Measurements from ENCODE around the gene C17orf58. TPM values are rescaled to one million over a fixed set of nuclear protein-coding genes. Genes with fewer than 3 reads are reported as not detected.
A peak's percentile ranks its signal among the peaks of the same experiment; 100 is the strongest.

C17orf58 gene
- total and polyA plus RNA-seq, 9 of the 15 experiments (the other 6 are each of a cell fraction or from before 2014, with no cell fraction given), result 8.6 to 37.4 (median 27.6) TPM

DNA sequence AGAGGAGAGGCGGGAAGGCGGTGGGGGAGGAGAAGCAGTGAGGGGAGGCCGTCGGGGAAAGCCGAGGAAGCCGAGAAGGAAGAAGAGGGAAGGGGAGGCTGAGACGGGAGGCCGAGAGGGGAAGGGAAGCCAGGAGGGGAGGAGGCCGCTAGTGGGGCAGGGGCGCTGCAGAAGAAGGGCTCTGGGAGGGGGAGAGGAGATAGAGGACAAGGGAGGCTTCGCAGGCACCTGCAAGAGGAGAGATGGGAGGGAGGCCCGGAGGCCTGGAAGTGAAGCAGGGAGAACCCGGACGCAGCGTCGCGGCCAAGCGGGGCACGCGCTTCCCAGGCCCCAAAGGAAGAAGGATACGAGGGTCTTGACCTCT is 2.3 kb downstream of the C17orf58 start (continued):
- peak; percentile 59; the same call in 1 of the 2 replicates for TF ChIP-seq PHB2 (IDR thresholded peaks at IDR 0.05; ENCODE audit: low read depth)
- TF ChIP-seq ZNF57 (CRISPR knock-in tag; IDR thresholded peaks at IDR 0.05), result no peak
- peak; percentile 47; the same call in 1 of the 2 replicates for TF ChIP-seq SIN3B (IDR thresholded peaks at IDR 0.05; ENCODE audit: low read depth)
- TF ChIP-seq, protein P1, sequence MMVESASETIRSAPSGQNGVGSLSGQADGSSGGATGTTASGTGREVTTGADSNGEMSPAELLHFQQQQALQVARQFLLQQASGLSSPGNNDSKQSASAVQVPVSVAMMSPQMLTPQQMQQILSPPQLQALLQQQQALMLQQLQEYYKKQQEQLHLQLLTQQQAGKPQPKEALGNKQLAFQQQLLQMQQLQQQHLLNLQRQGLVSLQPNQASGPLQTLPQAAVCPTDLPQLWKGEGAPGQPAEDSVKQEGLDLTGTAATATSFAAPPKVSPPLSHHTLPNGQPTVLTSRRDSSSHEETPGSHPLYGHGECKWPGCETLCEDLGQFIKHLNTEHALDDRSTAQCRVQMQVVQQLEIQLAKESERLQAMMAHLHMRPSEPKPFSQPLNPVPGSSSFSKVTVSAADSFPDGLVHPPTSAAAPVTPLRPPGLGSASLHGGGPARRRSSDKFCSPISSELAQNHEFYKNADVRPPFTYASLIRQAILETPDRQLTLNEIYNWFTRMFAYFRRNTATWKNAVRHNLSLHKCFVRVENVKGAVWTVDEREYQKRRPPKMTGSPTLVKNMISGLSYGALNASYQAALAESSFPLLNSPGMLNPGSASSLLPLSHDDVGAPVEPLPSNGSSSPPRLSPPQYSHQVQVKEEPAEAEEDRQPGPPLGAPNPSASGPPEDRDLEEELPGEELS (CRISPR knock-in tag; IDR thresholded peaks at IDR 0.05; ENCODE audit: borderline replicate concordance), result no peak
- TF ChIP-seq RB1 (IDR thresholded peaks at IDR 0.05; ENCODE audit: low read depth), result no peak
- TF ChIP-seq ZNF316 (IDR thresholded peaks at IDR 0.05), result peak; percentile 20; the same call in 1 of the 2 replicates
- TF ChIP-seq ZNF695 (CRISPR knock-in tag; IDR thresholded peaks at IDR 0.05), result no peak
- peak; percentile 61; the same call in 1 of the 2 replicates for TF ChIP-seq MIER1 (IDR thresholded peaks at IDR 0.05; ENCODE audit: low read depth)
- no peak for TF ChIP-seq SAFB2 (IDR thresholded peaks at IDR 0.05; ENCODE audit: borderline replicate concordance, low read depth, low read length, severe bottlenecking)
- TF ChIP-seq, protein P2, sequence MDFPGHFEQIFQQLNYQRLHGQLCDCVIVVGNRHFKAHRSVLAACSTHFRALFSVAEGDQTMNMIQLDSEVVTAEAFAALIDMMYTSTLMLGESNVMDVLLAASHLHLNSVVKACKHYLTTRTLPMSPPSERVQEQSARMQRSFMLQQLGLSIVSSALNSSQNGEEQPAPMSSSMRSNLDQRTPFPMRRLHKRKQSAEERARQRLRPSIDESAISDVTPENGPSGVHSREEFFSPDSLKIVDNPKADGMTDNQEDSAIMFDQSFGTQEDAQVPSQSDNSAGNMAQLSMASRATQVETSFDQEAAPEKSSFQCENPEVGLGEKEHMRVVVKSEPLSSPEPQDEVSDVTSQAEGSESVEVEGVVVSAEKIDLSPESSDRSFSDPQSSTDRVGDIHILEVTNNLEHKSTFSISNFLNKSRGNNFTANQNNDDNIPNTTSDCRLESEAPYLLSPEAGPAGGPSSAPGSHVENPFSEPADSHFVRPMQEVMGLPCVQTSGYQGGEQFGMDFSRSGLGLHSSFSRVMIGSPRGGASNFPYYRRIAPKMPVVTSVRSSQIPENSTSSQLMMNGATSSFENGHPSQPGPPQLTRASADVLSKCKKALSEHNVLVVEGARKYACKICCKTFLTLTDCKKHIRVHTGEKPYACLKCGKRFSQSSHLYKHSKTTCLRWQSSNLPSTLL (IDR thresholded peaks at IDR 0.05), result no peak
- no peak for TF ChIP-seq CCNT2 (IDR thresholded peaks at IDR 0.05; ENCODE audit: borderline replicate concordance, extremely low read depth, insufficient read length, low read depth, low read length)
- TF ChIP-seq ZFX (CRISPR knock-in tag; IDR thresholded peaks at IDR 0.05), result peak; percentile 91
- TF ChIP-seq, protein P3, sequence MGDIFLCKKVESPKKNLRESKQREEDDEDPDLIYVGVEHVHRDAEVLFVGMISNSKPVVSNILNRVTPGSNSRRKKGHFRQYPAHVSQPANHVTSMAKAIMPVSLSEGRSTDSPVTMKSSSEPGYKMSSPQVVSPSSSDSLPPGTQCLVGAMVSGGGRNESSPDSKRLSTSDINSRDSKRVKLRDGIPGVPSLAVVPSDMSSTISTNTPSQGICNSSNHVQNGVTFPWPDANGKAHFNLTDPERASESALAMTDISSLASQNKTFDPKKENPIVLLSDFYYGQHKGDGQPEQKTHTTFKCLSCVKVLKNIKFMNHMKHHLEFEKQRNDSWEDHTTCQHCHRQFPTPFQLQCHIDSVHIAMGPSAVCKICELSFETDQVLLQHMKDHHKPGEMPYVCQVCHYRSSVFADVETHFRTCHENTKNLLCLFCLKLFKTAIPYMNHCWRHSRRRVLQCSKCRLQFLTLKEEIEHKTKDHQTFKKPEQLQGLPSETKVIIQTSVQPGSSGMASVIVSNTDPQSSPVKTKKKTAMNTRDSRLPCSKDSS (IDR thresholded peaks at IDR 0.05; ENCODE audit: low read depth, partially characterized antibody), result no peak
- TF ChIP-seq ZEB2 (IDR thresholded peaks at IDR 0.05), result 0 out of 2 replicates have a peak, but pooled peaks have one; percentile 22
- 0 out of 2 replicates have a peak, but pooled peaks have one; percentile 68 for TF ChIP-seq HDGF (IDR thresholded peaks at IDR 0.05)
- TF ChIP-seq MYC (IDR thresholded peaks at IDR 0.05; ENCODE audit: low read depth, low read length), result 0 out of 2 replicates have a peak, but pooled peaks have one; percentile 12
- TF ChIP-seq MYC (CRISPR knock-in tag; IDR thresholded peaks at IDR 0.05; ENCODE audit: borderline replicate concordance, low read depth), result no peak; the same call in 1 of the 2 replicates
- TF ChIP-seq, protein P4, sequence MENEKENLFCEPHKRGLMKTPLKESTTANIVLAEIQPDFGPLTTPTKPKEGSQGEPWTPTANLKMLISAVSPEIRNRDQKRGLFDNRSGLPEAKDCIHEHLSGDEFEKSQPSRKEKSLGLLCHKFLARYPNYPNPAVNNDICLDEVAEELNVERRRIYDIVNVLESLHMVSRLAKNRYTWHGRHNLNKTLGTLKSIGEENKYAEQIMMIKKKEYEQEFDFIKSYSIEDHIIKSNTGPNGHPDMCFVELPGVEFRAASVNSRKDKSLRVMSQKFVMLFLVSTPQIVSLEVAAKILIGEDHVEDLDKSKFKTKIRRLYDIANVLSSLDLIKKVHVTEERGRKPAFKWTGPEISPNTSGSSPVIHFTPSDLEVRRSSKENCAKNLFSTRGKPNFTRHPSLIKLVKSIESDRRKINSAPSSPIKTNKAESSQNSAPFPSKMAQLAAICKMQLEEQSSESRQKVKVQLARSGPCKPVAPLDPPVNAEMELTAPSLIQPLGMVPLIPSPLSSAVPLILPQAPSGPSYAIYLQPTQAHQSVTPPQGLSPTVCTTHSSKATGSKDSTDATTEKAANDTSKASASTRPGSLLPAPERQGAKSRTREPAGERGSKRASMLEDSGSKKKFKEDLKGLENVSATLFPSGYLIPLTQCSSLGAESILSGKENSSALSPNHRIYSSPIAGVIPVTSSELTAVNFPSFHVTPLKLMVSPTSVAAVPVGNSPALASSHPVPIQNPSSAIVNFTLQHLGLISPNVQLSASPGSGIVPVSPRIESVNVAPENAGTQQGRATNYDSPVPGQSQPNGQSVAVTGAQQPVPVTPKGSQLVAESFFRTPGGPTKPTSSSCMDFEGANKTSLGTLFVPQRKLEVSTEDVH (IDR thresholded peaks at IDR 0.05; ENCODE audit: low read depth, partially characterized antibody), result peak; percentile 73
